ENCODE measurements around the gene CDH13.

GRCh38 chr16:83517398-83517797 is 890.6 kb downstream of the CDH13 start:
- TF ChIP-seq GATA3 (IDR thresholded peaks at IDR 0.05; ENCODE audit: low read depth, low read length) (no peak), GATA2 (IDR thresholded peaks at IDR 0.05; ENCODE audit: low read depth, low read length) (no peak)

Data from SH-SY5Y (cell line).